Thyroid gland (tissue), 4 donors: ENCODE data around the gene KRT26.

Experiments
- CTCF ChIP-seq, 6 experiments: fragments of 200-600 bp in 3 of 6; fragments of 450-650 bp in 3 of 6; sonication (generic) in 3 of 6; IDR thresholded peaks; one replicate each; pipeline ENCODE4 v1.5.1; 2016 to 2019; ENCODE audit warnings: antibody characterized with exemption in 6 of 6, mild to moderate bottlenecking in 2 of 6, inconsistent platforms in 1 of 6, moderate library complexity in 1 of 6
- POLR2A ChIP-seq, 2 donors: fragments of 450-650 bp; IDR thresholded peaks; one replicate each; pipeline ENCODE4 v1.6.1; 2017; ENCODE audit warnings: antibody characterized with exemption in 2 of 2, mild to moderate bottlenecking in 2 of 2, moderate library complexity in 1 of 2

- TF ChIP-seq CTCF (IDR thresholded peaks at IDR 0.05): no peak
- no peak for TF ChIP-seq POLR2A (IDR thresholded peaks at IDR 0.05)
Observed at GRCh38 chr17:40815381-40815780, 43.4 kb upstream of the KRT26 start.
